MV-4-11 (cell line): ENCODE measurements around the gene GNB5.
A peak's percentile ranks its signal among the peaks of the same experiment; 100 is the strongest.
"Not testable (repeated sequence)": the region's sequence is repeated elsewhere in the genome, so short reads cannot be mapped to it uniquely, and the experiment has no call there.

ENCODE experiments used
- DNase-seq: peaks from one replicate; lab custom pipeline; 2025; lab: John Stamatoyannopoulos, UW

Gene GNB5

GRCh38 chr15:52191207-52191606 is at the start of gene GNB5:
Gene GNB5, minus strand, starts transcription at chr15:52191392. Its CDS starts 6,716 bp downstream, at chr15:52184676.
- no peak for DNase-seq

GRCh38 chr15:52240166-52240565 is 49.0 kb upstream of the GNB5 start:
- no peak for DNase-seq

DNA sequence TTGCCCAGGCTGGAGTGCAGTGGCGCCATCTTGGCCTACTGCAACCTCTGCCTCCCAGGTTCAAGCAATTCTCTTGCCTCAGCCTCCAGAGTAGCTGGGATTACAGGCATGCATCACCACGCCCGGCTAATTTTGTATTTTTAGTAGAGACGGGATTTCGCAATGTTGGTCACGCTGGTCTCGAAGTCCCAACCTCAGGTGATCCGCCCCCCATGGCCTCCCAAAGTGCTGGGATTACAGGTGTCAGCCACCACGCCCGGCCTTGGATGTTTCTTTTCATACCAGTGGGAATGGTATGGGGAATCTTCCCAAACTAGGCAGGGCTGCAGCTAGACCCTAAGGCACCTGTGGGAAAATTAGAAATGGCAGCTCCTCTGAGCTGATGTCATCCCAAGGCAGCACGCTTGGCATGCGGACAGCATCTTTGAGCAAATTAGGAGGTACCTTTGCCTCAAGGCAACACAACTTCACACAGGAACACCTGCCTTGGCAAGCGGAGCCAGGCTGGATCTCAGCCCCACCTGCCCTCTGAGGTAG is 47.9 kb upstream of the GNB5 start:
- not testable (repeated sequence) for DNase-seq

DNA sequence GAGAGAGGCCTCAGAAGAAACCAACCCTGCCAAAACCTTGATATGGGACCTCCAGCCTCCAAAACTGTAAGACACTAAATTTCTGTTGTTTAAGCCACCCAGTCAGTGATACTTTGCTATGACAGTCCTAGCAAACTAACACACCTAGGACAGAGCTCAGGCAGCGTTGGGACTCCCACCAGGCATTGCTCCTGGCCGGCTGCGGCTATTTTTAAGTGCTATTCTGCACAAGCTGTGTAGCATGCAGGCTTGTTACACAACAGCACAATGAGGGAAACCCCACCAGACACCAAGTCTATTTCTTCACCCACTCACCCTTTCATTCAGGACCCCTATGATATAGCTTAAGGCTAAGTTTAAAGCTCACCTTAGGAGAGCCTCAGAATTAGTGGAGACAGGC is 47.0 kb upstream of the GNB5 start:
- DNase-seq = no peak

GRCh38 chr15:52236013-52236412 is 44.8 kb upstream of the GNB5 start:
- peak; percentile 23 for DNase-seq

GRCh38 chr15:52234596-52235541 is 43.7 kb upstream of the GNB5 start:
- peak; percentile 18 for DNase-seq

DNA sequence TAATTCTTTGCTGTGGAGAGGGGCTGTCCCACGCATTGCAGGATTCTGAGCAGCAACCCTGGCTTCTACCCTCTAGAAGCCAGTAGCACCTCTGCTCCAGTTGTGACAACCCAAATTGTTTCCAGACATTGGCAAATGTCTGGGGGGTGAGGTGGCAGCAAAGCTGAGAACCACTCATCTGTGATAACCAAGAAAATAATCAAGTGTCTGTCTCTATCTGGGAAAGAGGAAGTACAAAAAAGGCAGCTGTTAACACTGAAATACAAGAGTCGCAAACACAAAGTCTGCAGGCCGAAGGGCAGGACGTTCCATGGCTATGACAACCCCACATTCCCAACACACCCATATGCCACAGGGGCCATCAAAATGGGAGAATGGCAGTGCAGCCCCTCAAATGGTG is 42.2 kb upstream of the GNB5 start:
- DNase-seq = peak; percentile 68

- peak; percentile 75 for DNase-seq
Measured at GRCh38 chr15:52232327-52232726, 41.1 kb upstream of the GNB5 start.

- DNase-seq = no peak
Measured at GRCh38 chr15:52230073-52230472, 38.9 kb upstream of the GNB5 start.

GRCh38 chr15:52228921-52229320 is 37.7 kb upstream of the GNB5 start:
- no peak for DNase-seq

GRCh38 chr15:52227456-52227855 is 36.3 kb upstream of the GNB5 start:
- peak; percentile 93 for DNase-seq

GRCh38 chr15:52225230-52225629 is 34.0 kb upstream of the GNB5 start:
- DNase-seq = peak; percentile 73

DNA sequence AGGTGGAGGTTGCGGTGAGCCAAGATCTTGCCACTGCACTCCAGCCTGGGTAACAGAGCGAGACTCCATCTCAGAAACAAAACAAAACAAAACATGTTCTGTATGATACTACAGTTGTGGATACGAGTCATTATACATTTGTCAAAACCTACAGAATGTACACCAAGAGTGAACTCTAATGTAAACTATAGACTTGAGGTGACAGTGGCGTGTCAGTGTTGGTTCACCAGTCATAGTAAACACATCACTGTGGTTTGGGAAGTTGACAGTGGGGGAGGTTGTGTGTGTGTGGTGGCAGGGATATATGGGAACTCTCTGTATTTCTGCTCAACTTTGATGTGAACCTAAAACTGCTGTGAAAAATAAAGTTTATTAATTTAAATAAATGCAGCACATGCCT is 33.0 kb upstream of the GNB5 start:
- DNase-seq = peak; percentile 59

- DNase-seq = no peak
Measured at GRCh38 chr15:52221730-52222129, 30.5 kb upstream of the GNB5 start.

DNA sequence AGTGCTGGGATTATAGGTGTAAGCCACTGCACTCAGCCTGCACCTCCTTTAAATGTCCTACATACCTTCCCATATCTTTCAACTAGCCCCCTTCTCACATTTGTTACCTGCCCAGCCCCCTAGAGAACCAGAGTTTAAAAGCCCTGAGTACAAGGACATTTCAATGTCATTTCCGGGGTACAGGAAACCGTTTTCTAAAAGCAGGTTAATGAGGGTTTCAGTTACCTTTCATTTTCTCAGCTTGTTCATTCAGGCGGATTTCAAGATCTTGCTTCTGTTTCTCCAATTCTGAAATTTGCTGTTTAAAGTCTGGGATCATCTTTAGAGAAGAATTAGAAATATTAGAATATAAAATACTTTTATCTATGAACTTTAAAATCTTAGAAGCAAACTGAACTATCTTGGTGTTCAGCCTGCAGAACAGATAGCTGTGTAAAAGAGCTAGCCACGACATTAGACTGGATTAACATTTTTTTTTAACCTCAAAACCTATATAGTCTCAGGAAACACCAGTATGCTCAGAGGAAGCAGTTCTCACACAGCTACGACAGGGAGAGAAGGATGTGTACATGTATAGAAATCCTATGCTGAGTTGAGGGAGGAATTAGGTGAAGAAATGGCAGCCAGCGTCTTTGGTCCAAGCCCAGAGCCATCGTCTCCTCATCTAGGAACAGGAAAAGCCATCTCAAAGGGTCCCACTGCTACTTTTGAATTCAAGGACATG is 29.9 kb upstream of the GNB5 start:
- peak; percentile 8 for DNase-seq

DNA sequence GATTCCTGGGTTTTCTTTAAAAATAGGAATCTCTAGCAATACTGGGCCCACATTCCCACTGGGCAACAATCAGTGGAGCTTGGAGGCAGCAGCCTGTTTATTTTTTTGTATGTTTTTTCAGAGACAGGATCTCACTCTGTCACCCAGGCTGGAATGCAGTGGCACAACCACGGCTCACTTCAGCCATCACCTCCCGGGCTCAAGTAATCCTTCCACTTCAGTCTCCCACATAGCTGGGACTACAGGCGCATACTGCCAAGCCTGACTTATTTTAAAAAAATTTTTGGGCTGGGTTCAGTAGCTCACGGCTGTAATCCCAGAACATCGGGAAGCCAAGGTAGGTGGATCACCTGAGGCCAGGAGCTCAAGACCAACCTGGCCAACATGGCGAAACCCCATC is 29.1 kb upstream of the GNB5 start:
- no peak for DNase-seq

GRCh38 chr15:52218816-52219215 is 27.6 kb upstream of the GNB5 start:
- no peak for DNase-seq

GRCh38 chr15:52218371-52218770 is 27.2 kb upstream of the GNB5 start:
- DNase-seq = no peak

GRCh38 chr15:52217186-52217585 is 26.0 kb upstream of the GNB5 start:
- no peak for DNase-seq

GRCh38 chr15:52214553-52214952 is 23.4 kb upstream of the GNB5 start:
- DNase-seq = no peak

GRCh38 chr15:52213206-52213605 is 22.0 kb upstream of the GNB5 start:
- DNase-seq = no peak

DNA sequence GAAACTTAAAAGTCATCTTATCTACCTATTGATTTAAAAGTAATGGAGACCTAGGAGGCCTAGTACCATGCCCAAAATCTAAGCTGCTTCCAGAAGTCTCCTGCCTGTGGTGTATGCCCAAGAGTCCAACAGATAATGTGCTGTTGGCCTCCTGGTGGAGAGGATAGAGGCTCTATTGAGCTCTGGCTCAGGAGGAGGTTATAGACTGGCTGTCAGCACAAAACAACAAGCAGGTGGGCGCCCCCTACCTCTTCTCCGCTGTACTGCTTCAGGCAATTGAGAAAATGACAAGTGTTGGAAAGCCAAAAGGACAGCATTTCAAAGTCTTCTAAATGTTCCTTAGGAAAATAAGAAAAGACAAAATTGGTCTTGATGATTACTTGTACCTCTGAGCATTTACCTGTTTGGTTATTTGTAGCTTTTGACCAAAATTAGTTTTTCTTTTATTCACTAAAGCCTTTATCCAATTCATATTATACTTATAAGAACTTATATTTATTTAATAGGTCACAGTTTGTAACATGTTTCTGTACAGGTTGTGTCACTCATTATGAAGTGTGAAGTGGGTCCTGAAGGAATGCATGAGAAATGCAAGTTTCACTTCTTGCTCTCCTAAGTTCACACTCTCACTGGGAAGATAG is 17.2 kb upstream of the GNB5 start:
- peak; percentile 70 for DNase-seq
